A549 treated with RU486 at 1 μM for 4 hours (cell line): ENCODE measurements around the gene BCR. TPM values are rescaled to one million over a fixed set of nuclear protein-coding genes. Genes with fewer than 3 reads are reported as not detected.

ENCODE experiments used
- total RNA-seq: library from RNA; stranded (reverse); fragments of 200-300 nt; extraction: Qiagen RNA extraction; gene quantifications from 5 replicates; pipeline ENCODE4 v1.2.3, GENCODE V29; 2022; ENCODE audit warnings: low read depth

The BCR gene
- 10.7 to 16.8 TPM (median 14.2 TPM) in 5 replicates for total RNA-seq

GRCh38 chr22:23180301-23180892 is at the start of gene BCR:
Gene BCR (plus strand): TSS chr22:23180509. CDS start chr22:23180961, 452 bp downstream.

DNA sequence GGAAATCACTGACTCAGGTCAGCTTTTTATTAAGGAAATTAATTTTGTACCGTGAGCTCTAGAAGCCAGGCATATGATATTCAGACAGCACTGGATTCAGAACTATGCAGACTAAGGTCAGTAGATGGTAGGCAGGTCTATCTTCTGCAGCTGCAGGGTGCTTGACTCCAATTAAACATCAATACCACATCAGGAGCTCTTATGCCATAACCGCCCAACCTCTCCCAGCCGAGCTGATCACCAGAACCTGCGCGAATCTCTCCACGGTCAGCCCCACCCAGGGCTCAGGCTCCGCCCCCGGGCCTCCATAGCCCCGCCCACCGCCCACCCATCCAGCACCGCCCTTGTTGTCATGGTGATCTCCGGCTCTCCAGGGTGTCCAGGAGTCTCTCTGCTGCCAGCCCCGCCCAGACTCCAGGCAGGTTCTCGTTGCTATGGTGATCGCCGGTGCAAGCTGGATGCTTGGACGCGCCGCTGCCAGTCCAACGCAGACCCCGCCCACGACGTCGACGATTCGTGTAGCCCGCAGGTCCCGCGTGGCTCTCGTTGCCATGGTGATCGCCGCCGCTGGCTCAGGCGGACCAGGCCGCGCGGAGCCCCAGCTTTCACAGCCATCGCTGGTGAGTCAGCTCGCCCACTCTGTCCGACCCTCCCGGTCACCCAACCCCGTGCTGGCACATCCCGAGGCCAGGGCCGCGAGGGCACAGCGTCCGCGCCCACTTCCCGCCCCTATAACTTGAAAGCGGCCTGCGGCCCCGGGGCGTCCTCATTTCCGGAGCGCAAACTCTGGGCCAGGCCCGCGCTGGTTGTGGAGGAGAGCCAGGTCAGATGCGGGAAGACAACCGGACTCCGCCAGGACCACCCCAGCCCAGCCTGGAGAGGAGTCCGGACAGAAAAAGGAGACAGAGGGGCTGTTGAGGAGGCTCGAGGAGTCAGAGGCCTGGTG is 35.1 kb upstream of the BCR start, which contains the start of gene RAB36:
Gene RAB36, plus strand, starts transcription at position 546 of the 946 bp plus-strand sequence. CDS start 1,140 bp downstream, outside the sequence.

Other genes with a start within 250 kb of the BCR start
- gene GNAZ, start 110.0 kb upstream of the BCR start, total RNA-seq: 2.2 to 3.2 TPM (median 2.5 TPM) in 5 replicates
- gene RSPH14, start 38.5 kb upstream of the BCR start, total RNA-seq: 1.3 to 2.3 TPM (median 1.5 TPM) in 5 replicates
- gene RAB36, start 35.0 kb upstream of the BCR start, total RNA-seq: 6.7 to 8.1 TPM (median 8.0 TPM) in 5 replicates